Ishikawa (cell line): ENCODE data around the gene ACBD5.

Experiments
- CEBPB ChIP-seq: IDR thresholded peaks from 2 replicates; pipeline ENCODE4 v1.6.1; 2012
- CREB1 ChIP-seq: IDR thresholded peaks from 2 replicates; pipeline ENCODE4 v1.6.1; 2012; ENCODE audit warnings: low read depth
- EP300 ChIP-seq: IDR thresholded peaks from 2 replicates; pipeline ENCODE4 v1.6.1; 2012; ENCODE audit warnings: borderline replicate concordance
- RAD21 ChIP-seq: IDR thresholded peaks from 2 replicates; pipeline ENCODE4 v1.6.1; 2012; ENCODE audit warnings: low read depth
- REST ChIP-seq: IDR thresholded peaks from 2 replicates; pipeline ENCODE4 v1.6.1; 2012; ENCODE audit warnings: low read depth, mild to moderate bottlenecking
- TAF1 ChIP-seq: IDR thresholded peaks from 2 replicates; pipeline ENCODE4 v1.6.1; 2012; ENCODE audit warnings: low read depth, mild to moderate bottlenecking
- TCF12 ChIP-seq: IDR thresholded peaks from 2 replicates; pipeline ENCODE4 v1.6.1; 2012; ENCODE audit warnings: low read depth
- ZBTB7A ChIP-seq: IDR thresholded peaks from 2 replicates; pipeline ENCODE4 v1.6.1; 2012; ENCODE audit warnings: low read depth

- TF ChIP-seq CREB1 (no peak), EP300 (no peak), RAD21 (no peak), TCF12 (no peak), CEBPB (no peak), TAF1 (no peak), REST (no peak), ZBTB7A (no peak)
Observed at GRCh38 chr10:27157150-27157549, 83.4 kb downstream of the ACBD5 start.
